ENCODE results near the gene ENC1.

Gene ENC1

GRCh38 chr5:74630453-74631066 is 10.0 kb downstream of the ENC1 start:
- DNase-seq: peak; percentile 84

GRCh38 chr5:74629326-74629725 is 11.2 kb downstream of the ENC1 start:
- DNase-seq: no peak

- no peak for DNase-seq
Observed at GRCh38 chr5:74628359-74628758, 12.2 kb downstream of the ENC1 start.

GRCh38 chr5:74627646-74628279 is 12.8 kb downstream of the ENC1 start:
- DNase-seq: no peak

GRCh38 chr5:74626386-74627222 is 13.9 kb downstream of the ENC1 start:
- peak; percentile 66 for DNase-seq

GRCh38 chr5:74625742-74626241 is 14.7 kb downstream of the ENC1 start:
- DNase-seq: peak; percentile 74

GRCh38 chr5:74624931-74625505 is 15.5 kb downstream of the ENC1 start:
- DNase-seq: no peak

GRCh38 chr5:74624501-74624900 is 16.0 kb downstream of the ENC1 start:
- DNase-seq: peak; percentile 63

- DNase-seq: no peak
Observed at GRCh38 chr5:74623748-74624408, 16.6 kb downstream of the ENC1 start.

- DNase-seq: no peak
Observed at GRCh38 chr5:74623006-74623611, 17.4 kb downstream of the ENC1 start.

- no peak for DNase-seq
Observed at GRCh38 chr5:74622122-74622521, 18.4 kb downstream of the ENC1 start.

GRCh38 chr5:74621492-74621891 is 19.0 kb downstream of the ENC1 start:
- DNase-seq: no peak

GRCh38 chr5:74619308-74619707 is 21.2 kb downstream of the ENC1 start:
- no peak for DNase-seq

- DNase-seq: no peak
Observed at GRCh38 chr5:74618106-74618505, 22.4 kb downstream of the ENC1 start.

- DNase-seq: no peak
Observed at GRCh38 chr5:74617202-74617601, 23.3 kb downstream of the ENC1 start.

- no peak for DNase-seq
Observed at GRCh38 chr5:74616236-74617146, 24.0 kb downstream of the ENC1 start.

GRCh38 chr5:74613283-74613682 is 27.2 kb downstream of the ENC1 start:
- no peak for DNase-seq

GRCh38 chr5:74612045-74612444 is 28.5 kb downstream of the ENC1 start:
- no peak for DNase-seq

- DNase-seq: no peak
Observed at GRCh38 chr5:74608736-74609601, 31.6 kb downstream of the ENC1 start.

GRCh38 chr5:74605759-74606158 is 34.8 kb downstream of the ENC1 start:
- no peak for DNase-seq

Data from kidney glomerular epithelial cell (primary cell).